Amygdala (tissue), 56 donors: ENCODE measurements around the gene ALPL.

Source experiments
- DNase-seq, 56 donors: peaks; one replicate each; lab custom pipeline; 2025; lab: John Stamatoyannopoulos, UW

The ALPL gene

GRCh38 chr1:21525340-21525717, 16.1 kb downstream of the ALPL start:
- DNase-seq = no peak

DNA sequence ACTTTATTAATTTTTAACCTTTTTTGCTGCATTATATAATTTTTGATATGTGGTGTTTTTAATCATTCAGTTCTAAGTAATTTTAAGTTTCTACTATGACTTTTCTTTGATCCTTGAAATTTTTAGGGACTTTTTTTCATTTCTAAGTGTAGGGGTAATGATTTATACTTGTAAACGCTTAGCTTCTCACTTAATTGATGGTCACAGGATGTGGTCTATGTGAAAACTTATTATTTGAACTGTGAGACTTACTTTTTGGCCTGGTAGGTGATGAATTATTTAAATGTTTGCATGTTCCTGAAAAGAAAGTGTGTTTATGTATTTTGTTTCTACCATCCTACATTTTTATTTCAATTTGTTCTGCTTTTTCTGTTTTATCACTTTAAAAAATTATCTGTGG, 17.2 kb downstream of the ALPL start:
- DNase-seq = no peak

DNA sequence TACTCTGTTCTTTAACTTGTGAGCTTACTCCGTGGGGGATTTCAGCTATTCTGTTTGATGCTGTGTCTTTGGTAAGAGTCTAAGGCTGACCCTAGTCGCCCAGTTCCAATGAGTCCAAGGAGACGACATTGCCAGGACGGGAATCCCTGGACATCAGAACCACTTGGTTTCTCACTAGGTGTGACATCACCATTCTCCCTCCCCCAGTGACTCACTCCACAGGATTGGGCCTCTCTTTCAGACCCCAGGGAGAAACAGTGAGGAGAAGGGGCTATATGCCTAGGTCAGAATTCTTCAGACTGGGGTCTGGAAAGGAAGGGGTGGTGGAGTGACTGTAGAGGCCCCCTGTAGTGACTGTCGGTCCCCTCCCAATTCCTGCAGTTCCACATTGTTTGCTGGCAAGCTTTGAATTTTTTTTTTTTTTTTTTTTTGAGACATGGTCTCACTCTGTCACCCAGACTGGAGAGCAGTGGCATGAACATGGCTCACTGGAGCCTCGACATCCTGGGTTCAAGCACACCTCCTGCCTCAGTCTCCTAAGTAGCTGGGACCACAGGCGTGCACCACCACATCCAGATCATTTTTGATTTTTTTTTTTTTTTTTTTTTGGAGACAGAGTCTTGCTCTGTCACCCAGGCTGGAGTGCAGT, 21.3 kb downstream of the ALPL start:
- DNase-seq = no peak

- no peak for DNase-seq
These were observed 22.0 kb downstream of the ALPL start for GRCh38 chr1:21531241-21531640.

- DNase-seq = no peak
These were observed 23.3 kb downstream of the ALPL start for GRCh38 chr1:21532496-21532895.

GRCh38 chr1:21532992-21533534, 23.8 kb downstream of the ALPL start:
- DNase-seq = no peak

GRCh38 chr1:21534146-21534545, 24.9 kb downstream of the ALPL start:
- DNase-seq = no peak

DNA sequence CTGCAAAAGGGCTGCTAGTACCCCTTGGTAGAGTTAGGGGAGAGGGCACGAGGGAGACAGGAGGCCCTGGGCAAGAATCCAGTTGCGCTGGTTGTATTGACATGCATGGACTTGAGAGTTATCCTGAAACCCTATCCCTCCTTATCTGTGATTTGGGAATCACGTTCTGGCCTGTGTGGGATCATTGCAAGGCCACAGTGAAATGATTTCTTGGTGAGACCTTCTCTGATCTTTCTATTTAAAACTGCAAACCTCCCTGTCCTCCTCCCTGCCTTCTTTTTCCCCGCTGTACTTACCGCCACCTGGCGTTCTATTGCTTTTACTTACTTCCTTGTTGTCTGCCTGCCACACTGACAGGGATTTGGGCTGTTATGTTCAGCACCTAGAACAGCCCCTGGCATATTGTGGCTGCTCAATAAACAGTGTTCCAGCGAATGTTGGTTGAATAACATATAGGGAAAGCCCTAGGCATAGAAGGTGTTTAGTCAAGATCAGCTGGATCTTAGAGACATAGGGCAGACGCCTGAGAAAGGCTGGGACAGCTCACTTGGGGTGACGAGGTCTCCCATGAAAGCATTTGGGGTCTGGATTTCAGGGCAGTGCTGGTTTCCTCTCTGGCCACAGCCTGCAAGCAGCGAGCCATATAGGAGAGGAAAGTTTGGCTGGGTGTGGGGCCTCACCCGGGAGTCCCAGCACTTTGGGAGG, 25.6 kb downstream of the ALPL start:
- no peak for DNase-seq

DNA sequence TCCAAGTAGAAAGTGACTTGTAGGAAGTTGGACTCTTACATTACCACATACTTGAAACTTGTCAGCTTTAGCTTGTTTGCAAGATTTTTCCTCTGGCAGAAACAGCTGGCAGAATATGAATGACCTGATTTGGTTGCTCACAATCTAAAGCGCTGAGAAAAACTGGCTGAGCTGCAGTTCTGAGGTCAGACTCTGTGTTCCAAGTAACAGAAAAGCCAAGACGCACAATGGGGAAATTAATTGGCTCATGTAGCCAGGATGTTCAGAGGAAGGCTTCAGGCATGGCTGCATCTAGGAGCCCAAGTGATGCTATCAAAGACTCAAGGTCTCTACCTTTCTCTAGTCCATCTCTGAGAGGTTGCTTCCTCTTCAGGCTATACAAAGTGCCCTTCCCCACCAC, 27.0 kb downstream of the ALPL start:
- no peak for DNase-seq

- DNase-seq = peak in 15 of 56 donors; percentile 2 to 50 (median 14)
These were observed 28.3 kb downstream of the ALPL start for GRCh38 chr1:21537511-21537931.

- no peak for DNase-seq
These were observed 28.9 kb downstream of the ALPL start for GRCh38 chr1:21537932-21538630.

GRCh38 chr1:21539933-21540332, 30.7 kb downstream of the ALPL start:
- DNase-seq = peak in 10 of 56 donors; percentile 3 to 53 (median 17)

- no peak for DNase-seq
These were observed 32.1 kb downstream of the ALPL start for GRCh38 chr1:21541329-21541728.

DNA sequence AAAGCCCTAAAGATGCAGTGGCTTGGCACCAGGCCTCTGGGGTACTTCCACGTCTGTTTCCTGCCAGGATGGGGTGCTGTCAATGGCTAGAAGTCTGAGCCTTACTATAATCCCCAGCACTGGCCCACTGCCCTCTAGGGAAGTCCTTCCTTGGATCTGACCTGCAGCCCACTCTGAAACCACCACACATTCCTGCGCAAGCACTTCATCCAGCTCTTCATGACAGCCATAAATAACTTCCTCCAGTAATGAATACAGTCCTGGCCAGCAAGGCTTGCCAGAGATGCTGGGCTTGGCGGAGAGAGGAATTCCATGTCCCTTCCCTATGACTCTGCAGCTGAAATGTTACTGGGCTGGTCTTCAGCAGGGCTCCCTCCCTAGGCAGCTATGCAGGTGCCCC, 32.6 kb downstream of the ALPL start:
- no peak for DNase-seq

DNA sequence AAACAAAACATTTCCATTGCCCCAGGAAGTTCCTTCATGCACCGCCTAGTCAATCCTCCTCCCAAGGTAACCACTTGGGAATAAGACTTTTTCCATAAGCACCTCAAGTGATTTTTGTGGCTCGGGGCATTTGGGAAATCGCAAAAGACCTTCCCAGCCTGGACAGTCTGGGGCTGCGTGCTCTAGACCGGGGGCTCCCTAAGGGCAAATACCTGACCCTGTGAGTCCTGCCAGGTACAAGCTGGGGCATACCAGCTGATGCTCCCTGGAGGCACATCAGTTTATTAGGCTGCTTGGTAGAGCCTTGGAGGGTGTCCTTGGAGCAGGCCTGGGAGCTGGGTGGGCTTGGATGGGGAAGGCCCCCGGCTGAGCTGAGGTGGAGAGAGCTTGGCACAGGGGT, 34.4 kb downstream of the ALPL start:
- DNase-seq = no peak

GRCh38 chr1:21544095-21544494, 34.9 kb downstream of the ALPL start:
- DNase-seq = no peak

DNA sequence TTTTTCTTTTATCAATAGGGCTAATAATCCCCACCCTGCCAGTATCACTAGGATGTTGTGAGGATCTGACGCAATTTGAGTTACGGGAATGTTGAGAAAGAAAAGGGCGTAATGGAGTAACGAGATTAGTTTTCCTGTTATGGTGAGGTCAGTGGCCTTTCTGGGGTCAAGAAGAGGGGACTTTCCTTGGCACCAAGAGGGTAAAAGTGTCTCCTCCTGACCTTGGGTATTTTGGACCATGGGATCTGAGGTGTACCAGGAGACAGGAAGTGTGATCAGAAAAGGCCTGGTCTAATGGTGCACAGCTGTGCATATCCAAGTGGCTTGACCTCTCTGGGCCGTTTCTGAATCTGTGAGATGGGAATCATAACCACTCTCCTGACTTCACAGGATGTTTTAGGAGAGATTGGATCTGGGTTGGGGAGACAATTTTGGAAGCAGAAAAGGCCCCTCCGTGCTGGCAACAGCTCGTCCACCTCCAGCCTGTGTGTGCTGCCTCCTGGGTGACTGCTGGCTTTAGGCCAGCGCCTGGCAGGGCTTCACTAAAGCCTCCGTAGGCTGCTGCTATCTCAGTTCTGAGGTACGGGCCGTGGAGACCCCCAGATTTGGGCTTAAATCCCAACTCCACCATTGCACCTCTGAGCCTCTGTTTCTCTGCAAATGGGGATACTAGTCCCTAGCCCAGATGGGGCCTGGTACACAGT, 37.1 kb downstream of the ALPL start:
- DNase-seq = no peak

- peak in 43 of 56 donors; percentile 7 to 84 (median 39) for DNase-seq
These were observed 38.7 kb downstream of the ALPL start for GRCh38 chr1:21547876-21548275.

- no peak for DNase-seq
These were observed 40.9 kb downstream of the ALPL start for GRCh38 chr1:21550097-21550496.

GRCh38 chr1:21550866-21551475, 41.7 kb downstream of the ALPL start:
- no peak for DNase-seq
